Pancreas (tissue), 10 donors: ENCODE measurements around the gene HK3. TPM values are rescaled to one million over a fixed set of nuclear protein-coding genes. Genes with fewer than 3 reads are reported as not detected.

ENCODE experiments used
- ATAC-seq, 4 donors: fragments of 200-7000 bp; cut with Tn5 transposase; one replicate each; pipeline versions ENCODE4 v1.8.0 to v1.9.1; 2020; ENCODE audit warnings: mild to moderate bottlenecking in 4 of 4, moderate library complexity in 4 of 4
- DNase-seq, 6 donors: peaks; one replicate each; pipeline ENCODE4 v3.0.0-alpha.2; 2020
- FAIRE-seq: peaks from 2 replicates; lab custom pipeline; 2012; peaks lifted over from hg19 to GRCh38; lab: Jason Lieb, UNC
- H3K27ac ChIP-seq, 4 donors: fragments of 200-600 bp; sonication (generic); 1 replicate in 3 of 4; 2 replicates in 1 of 4; pipeline versions ENCODE4 v1.5.0 to v1.8.0; 2020
- H3K27me3 ChIP-seq, 4 donors: fragments of 200-600 bp; one replicate each; pipeline ENCODE4 v1.8.0; 2021
- H3K36me3 ChIP-seq, 3 donors: fragments of 200-600 bp; sonication (generic) in 1 of 3; one replicate each; pipeline versions ENCODE4 v1.5.0 to v1.8.0; 2020 to 2021
- H3K4me1 ChIP-seq, 3 donors: fragments of 200-600 bp; one replicate each; pipeline ENCODE4 v1.8.0; 2021
- H3K4me3 ChIP-seq, 4 donors: fragments of 200-600 bp; sonication (generic) in 2 of 4; one replicate each; pipeline versions ENCODE4 v1.5.0 to v1.8.0; 2020 to 2021
- H3K9me3 ChIP-seq, 4 donors: fragments of 200-600 bp; one replicate each; pipeline ENCODE4 v1.8.0; 2021
- CTCF ChIP-seq, 4 donors: fragments of 200-600 bp; sonication (generic) in 3 of 4; IDR thresholded peaks; one replicate each; pipeline versions ENCODE4 v1.5.0 to v1.8.0; 2021; ENCODE audit warnings: antibody characterized with exemption in 4 of 4
- WGBS, 2 donors: extraction: QIAGEN DNeasy Blood & Tissue Kit; methylation state at CpG; one replicate each; pipeline ENCODE4 v1.1.7; 2013; 5-methylcytosine and 5-hydroxymethylcytosine counted together
- intact Hi-C, 3 donors: fragments of 100-400 bp; cut with DNase I; formaldehyde crosslinking; loops; one replicate each; pipeline versions ENCODE4 v1.11.1 to v1.14.2; 2022
- polyA plus RNA-seq, 2 donors: library from polyadenylated mRNA; stranded (reverse); fragments of 200-250 nt; gene quantifications; one replicate each; pipeline ENCODE4 v1.2.3, GENCODE V29; 2013
- total RNA-seq, 6 donors: library from RNA; stranded (reverse); fragmentation: NEBNext Ultra II Directional in 4 of 6; extraction: Animal tissue kit (Norgen Biotek cat#: 25700) in 4 of 6; gene quantifications; one replicate each; pipeline versions ENCODE4 v1.2.1 to v1.2.4, GENCODE V29; 2021 to 2023
- donor health status: healthy with polysubstance abuse.
- donor health status: DM: no; HTN: no; CAD: no; lungs with moderate emphysema.
- donor health status: DM: no; HTN: no; CAD: no.
- donor health status: control.
- donor health status: control.
- donor health status: Bipolar disorder and iron deficiency.
- donor health status: DM: yes; HTN: yes; CAD: no.
- donor health status: DM: no; HTN: no; CAD: no.
- donor health status: DM: no; HTN: no; CAD: no.
- donor health status: DM: yes; HTN: yes; CAD: no.

HK3 gene
- total and polyA plus RNA-seq, 8 donors = 0.24 to 6.6 (median 3.3) TPM

DNA sequence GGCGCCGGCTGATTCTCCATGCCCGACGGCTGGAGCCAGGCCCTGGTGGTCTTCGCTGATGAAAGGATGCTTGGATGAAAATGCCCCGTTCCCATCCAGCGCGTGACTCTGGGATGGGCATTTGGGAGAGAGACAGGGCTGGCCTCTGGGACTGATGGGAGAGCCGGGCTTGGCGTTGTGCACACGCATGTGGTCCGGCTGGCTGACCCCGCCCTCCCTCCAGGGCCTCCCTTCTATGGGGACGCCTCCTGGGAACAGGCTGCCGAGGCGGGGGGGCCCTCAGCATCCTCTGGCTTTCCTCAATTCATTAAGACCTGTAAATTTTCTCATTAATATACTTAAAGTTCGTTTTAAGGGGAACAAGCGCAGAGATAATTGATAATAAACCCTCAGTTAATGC is 52.0 kb downstream of the HK3 start:
- H3K27me3 ChIP-seq = no peaks in the 10 kb centered on the region
- intact Hi-C loops = no loop called here

GRCh38 chr5:176846335-176847140 is 52.6 kb downstream of the HK3 start:
- no peaks in the 10 kb centered on the region for H3K27me3 ChIP-seq
- 27 to 35% methylated on average over 24 of the region's 24 CpGs for WGBS, 2 donors
- no peak for TF ChIP-seq CTCF (IDR thresholded peaks at IDR 0.05)
- H3K4me1 ChIP-seq = no peaks in the 10 kb centered on the region
- H3K36me3 ChIP-seq = no peaks in the 10 kb centered on the region
- DNase-seq (peak in 1 of 6 donors; percentile 48), ATAC-seq (no peak), FAIRE-seq (no peak)
- H3K9me3 ChIP-seq = no peaks in the 10 kb centered on the region
- no peak overlapping the region for H3K27ac ChIP-seq
- intact Hi-C loops = no loop called here
- no peak overlapping the region for H3K4me3 ChIP-seq

More for the DNA sequence above, 52.0 kb downstream of the HK3 start:
- no peaks in the 10 kb centered on the region for H3K4me1 ChIP-seq
- no peaks in the 10 kb centered on the region for H3K9me3 ChIP-seq
- H3K36me3 ChIP-seq = no peaks in the 10 kb centered on the region
- ATAC-seq (no peak), FAIRE-seq (no peak), DNase-seq (no peak)
- 46 to 55% methylated on average over 18 of the region's 18 CpGs for WGBS, 2 donors
- H3K4me3 ChIP-seq = no peak overlapping the region
- H3K27ac ChIP-seq = no peak overlapping the region
- no peak for TF ChIP-seq CTCF (IDR thresholded peaks at IDR 0.05)

GRCh38 chr5:176845392-176845713 is 53.8 kb downstream of the HK3 start:
- no peak for ATAC-seq
- no peak for DNase-seq
- TF ChIP-seq CTCF (IDR thresholded peaks at IDR 0.05) = no peak
- Histone ChIP-seq H3K27ac (no peak overlapping the region), H3K4me1 (no peaks in the 10 kb centered on the region), H3K9me3 (no peaks in the 10 kb centered on the region), H3K4me3 (no peak overlapping the region), H3K36me3 (no peaks in the 10 kb centered on the region), H3K27me3 (no peaks in the 10 kb centered on the region)
- FAIRE-seq = no peak
- 43 to 47% methylated on average over 6 of the region's 6 CpGs for WGBS, 2 donors
- intact Hi-C loops = no loop called here

- Histone ChIP-seq H3K27ac (no peak overlapping the region), H3K9me3 (no peaks in the 10 kb centered on the region), H3K4me3 (no peak overlapping the region), H3K27me3 (no peaks in the 10 kb centered on the region), H3K4me1 (no peaks in the 10 kb centered on the region), H3K36me3 (no peaks in the 10 kb centered on the region)
- intact Hi-C loops = no loop called here
- DNase-seq (peak in 1 of 6 donors; percentile 59), FAIRE-seq (no peak), ATAC-seq (no peak)
- TF ChIP-seq CTCF (IDR thresholded peaks at IDR 0.05) = no peak
- 50 to 61% methylated on average over 21 of the region's 21 CpGs for WGBS, 2 donors
Measured at GRCh38 chr5:176844706-176845391, 54.3 kb downstream of the HK3 start.

DNA sequence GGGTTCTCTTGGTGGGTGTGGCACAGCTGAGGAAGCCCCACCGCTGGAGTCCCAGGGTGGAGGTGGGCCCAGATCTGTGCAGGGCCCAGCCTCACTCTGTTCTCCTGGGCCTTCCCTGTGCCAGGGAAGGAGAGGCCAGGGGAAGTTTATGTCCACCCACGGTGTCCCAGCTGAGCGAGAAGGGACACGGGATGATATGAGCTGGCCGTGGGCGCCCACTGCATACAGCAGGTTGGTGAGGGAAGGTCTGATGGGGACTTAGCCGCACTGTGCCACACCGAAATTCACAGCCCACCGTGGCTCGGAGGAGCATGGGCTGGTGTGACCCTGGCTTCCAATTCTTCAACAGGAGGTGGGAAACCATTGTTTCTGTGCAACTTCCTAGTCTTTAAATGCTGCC is 54.9 kb downstream of the HK3 start:
- Histone ChIP-seq H3K36me3 (no peaks in the 10 kb centered on the region), H3K27me3 (no peaks in the 10 kb centered on the region), H3K9me3 (no peaks in the 10 kb centered on the region), H3K4me1 (no peaks in the 10 kb centered on the region), H3K4me3 (no peak overlapping the region), H3K27ac (no peak overlapping the region)
- no peak for ATAC-seq
- no peak for TF ChIP-seq CTCF (IDR thresholded peaks at IDR 0.05)
- no peak for FAIRE-seq
- 67 to 81% methylated on average over 10 of the region's 10 CpGs for whole genome bisulfite sequencing, 2 donors
- intact Hi-C loops = no loop called here
- peak in 1 of 6 donors; percentile 36 for DNase-seq
